AG04450 (cell line): ENCODE measurements around the gene CACNG3. TPM values are rescaled to one million over a fixed set of nuclear protein-coding genes. Genes with fewer than 3 reads are reported as not detected.

Source experiments
- CTCF ChIA-PET: fragments of 300-600, 350-600 bp; formaldehyde crosslinking; extraction: SDS; loops from one replicate; lab custom pipeline; 2022; ENCODE audit warnings: antibody characterized with exemption, inconsistent platforms; lab: Charles Lee
- POLR2A ChIA-PET: fragments of 350-600 bp; formaldehyde crosslinking; extraction: SDS; loops from one replicate; lab custom pipeline; 2021; ENCODE audit warnings: antibody characterized with exemption, inconsistent platforms; lab: Yijun Ruan, JAX
- DNase-seq: peaks from one replicate; pipeline ENCODE4 v3.0.0-alpha.2; 2011; ENCODE audit warnings: low read depth, low spot score
- H3K27ac ChIP-seq: one replicate; pipeline ENCODE4 v1.5.1; 2012; ENCODE audit warnings: low read depth, low read length, control low read depth
- H3K27me3 ChIP-seq: one replicate; pipeline ENCODE4 v1.6.0; 2012; ENCODE audit warnings: low read length; ENCODE audit not compliant: control insufficient read depth, insufficient read depth
- H3K4me3 ChIP-seq: 2 replicates; pipeline ENCODE4 v1.5.1; 2011; ENCODE audit warnings: mild to moderate bottlenecking, low read depth, low read length, control low read depth
- H3K9me3 ChIP-seq: 2 replicates; pipeline ENCODE4 v1.5.1; 2012; ENCODE audit warnings: low read length; ENCODE audit not compliant: control insufficient read depth, insufficient read depth
- polyA plus RNA-seq: library from polyadenylated mRNA; depleted of rRNA; stranded (reverse); fragments of >200 nt; gene quantifications from 2 replicates; pipeline ENCODE4 v1.2.3, GENCODE V29; 2011
- TF ChIP-seq, protein P1 (sequence below): IDR thresholded peaks from 2 replicates; pipeline ENCODE4 v1.5.1; 2011; ENCODE audit warnings: low read depth, low read length, control low read depth, inconsistent platforms

The CACNG3 gene
- polyA plus RNA-seq, 1 experiment, result not detected

DNA sequence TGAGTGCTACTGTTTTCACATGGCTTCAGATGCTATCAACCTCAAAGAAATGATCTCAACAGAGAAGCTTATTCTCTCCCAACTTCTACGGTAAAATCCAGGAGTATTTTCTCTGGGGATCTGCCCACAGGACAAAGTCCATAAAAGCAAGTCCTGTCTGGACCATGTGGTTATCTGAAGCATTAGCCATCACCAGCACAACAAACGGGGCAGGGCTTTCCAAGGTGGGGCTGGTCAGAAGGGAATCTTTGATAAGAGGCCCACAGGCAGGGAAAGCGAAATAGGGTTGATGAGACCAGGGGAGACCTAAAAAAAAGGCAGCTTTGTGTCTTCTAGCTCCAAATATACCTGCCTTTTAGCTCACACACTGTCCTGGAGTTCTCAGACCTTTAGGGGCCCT is 38.7 kb upstream of the CACNG3 start:
- TF ChIP-seq, protein P1, sequence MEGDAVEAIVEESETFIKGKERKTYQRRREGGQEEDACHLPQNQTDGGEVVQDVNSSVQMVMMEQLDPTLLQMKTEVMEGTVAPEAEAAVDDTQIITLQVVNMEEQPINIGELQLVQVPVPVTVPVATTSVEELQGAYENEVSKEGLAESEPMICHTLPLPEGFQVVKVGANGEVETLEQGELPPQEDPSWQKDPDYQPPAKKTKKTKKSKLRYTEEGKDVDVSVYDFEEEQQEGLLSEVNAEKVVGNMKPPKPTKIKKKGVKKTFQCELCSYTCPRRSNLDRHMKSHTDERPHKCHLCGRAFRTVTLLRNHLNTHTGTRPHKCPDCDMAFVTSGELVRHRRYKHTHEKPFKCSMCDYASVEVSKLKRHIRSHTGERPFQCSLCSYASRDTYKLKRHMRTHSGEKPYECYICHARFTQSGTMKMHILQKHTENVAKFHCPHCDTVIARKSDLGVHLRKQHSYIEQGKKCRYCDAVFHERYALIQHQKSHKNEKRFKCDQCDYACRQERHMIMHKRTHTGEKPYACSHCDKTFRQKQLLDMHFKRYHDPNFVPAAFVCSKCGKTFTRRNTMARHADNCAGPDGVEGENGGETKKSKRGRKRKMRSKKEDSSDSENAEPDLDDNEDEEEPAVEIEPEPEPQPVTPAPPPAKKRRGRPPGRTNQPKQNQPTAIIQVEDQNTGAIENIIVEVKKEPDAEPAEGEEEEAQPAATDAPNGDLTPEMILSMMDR, result no peak
- H3K9me3 ChIP-seq, result no peaks in the 10 kb centered on the region
- H3K27ac ChIP-seq, result no peak overlapping the region
- no peak for DNase-seq
- no peak overlapping the region for H3K4me3 ChIP-seq
- ChIA-PET CTCF (no interaction called here), POLR2A (no interaction called here)
- H3K27me3 ChIP-seq, result no peaks in the 10 kb centered on the region

- POLR2A ChIA-PET, result no interaction called here
- TF ChIP-seq, protein P1, result no peak
- no peak overlapping the region for H3K4me3 ChIP-seq
- no peaks in the 10 kb centered on the region for H3K27me3 ChIP-seq
- no peaks in the 10 kb centered on the region for H3K9me3 ChIP-seq
- CTCF ChIA-PET, result no interaction called here
- DNase-seq, result no peak
- no peak overlapping the region for H3K27ac ChIP-seq
Observed at GRCh38 chr16:24218299-24218698, 37.8 kb upstream of the CACNG3 start.

GRCh38 chr16:24221219-24221618 is 34.9 kb upstream of the CACNG3 start:
- TF ChIP-seq, protein P1, result no peak
- Histone ChIP-seq H3K4me3 (no peak overlapping the region), H3K27me3 (no peaks in the 10 kb centered on the region), H3K27ac (no peak overlapping the region), H3K9me3 (no peaks in the 10 kb centered on the region)
- no peak for DNase-seq
- POLR2A ChIA-PET, result no interaction called here
- CTCF ChIA-PET, result interaction anchor here (0.6 kb wide), 1 partner anchor 169 kb away, joined by 3 read pairs; no protein-coding TSS in a partner anchor

DNA sequence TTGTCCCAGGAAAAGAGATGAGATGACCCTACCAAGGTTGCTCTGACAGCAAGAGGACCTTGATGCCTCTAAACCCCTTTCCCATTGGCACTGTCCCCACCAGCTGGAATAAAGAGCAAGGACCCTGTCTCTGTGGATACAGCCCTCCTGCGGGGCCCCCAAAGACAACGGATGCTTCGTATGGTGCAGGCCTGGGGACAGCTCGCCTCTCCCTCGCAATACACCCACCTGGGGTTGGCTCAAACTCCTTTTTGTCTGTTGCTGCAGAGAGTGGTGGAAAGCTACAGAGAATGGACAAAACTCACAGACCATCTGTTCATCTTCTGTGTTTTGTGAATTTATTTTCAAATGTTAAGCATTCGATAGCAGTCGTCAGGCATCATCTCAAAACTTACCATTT is 27.6 kb upstream of the CACNG3 start:
- TF ChIP-seq, protein P1, result no peak
- no peak overlapping the region for H3K27ac ChIP-seq
- no peak for DNase-seq
- ChIA-PET POLR2A (no interaction called here), CTCF (no interaction called here)
- no peak overlapping the region for H3K4me3 ChIP-seq
- H3K27me3 ChIP-seq, result no peaks in the 10 kb centered on the region
- 0 out of 2 replicates have a peak, but pooled peaks cover 4% of the 10 kb centered on the region for H3K9me3 ChIP-seq

DNA sequence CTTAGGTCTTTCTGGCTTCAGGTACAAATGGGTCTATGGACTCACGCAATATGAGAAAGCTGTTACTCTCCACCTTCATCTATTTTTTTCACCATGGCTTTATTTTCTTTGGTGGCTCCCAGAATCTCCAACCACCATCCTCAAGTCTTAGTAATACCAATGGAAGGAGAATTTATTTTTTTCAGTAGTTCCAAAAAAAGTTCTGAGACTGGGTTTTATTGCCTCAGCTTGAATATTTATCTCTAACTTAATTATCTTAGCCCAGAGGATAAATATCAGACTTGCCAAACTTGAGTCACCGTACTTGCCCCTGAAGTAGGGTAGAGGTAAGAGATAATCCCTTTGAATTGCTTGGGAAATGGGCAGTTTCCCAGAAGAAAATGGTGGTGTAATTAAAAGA is 23.2 kb upstream of the CACNG3 start:
- no peak for DNase-seq

More for the DNA sequence above, 23.2 kb upstream of the CACNG3 start:
- Histone ChIP-seq H3K27me3 (no peaks in the 10 kb centered on the region), H3K27ac (no peak overlapping the region), H3K9me3 (peaks cover 10% of the 10 kb centered on the region; the same call in 1 of the 2 replicates), H3K4me3 (no peak overlapping the region)
- POLR2A ChIA-PET, result no interaction called here
- CTCF ChIA-PET, result no interaction called here
- TF ChIP-seq, protein P1, result no peak
